H9 (cell line): ENCODE data around the gene AKNA. TPM values are rescaled to one million over a fixed set of nuclear protein-coding genes. Genes with fewer than 3 reads are reported as not detected.

Experiments
- DNase-seq: peaks from one replicate; pipeline ENCODE4 v3.0.0-alpha.2; 2017
- H2AFZ ChIP-seq: one replicate; pipeline ENCODE4 v1.6.1; 2013; ENCODE audit warnings: mild to moderate bottlenecking, low read length, control low read depth, moderate library complexity
- H2AK5ac ChIP-seq: 2 replicates; pipeline ENCODE4 v1.6.1; 2013; ENCODE audit warnings: low read length, control low read depth, mixed read lengths; ENCODE audit not compliant: insufficient read length
- H2BK120ac ChIP-seq: one replicate; pipeline ENCODE4 v1.6.1; 2013; ENCODE audit warnings: low read depth, mild to moderate bottlenecking, low read length, control low read depth, inconsistent platforms; ENCODE audit not compliant: poor library complexity, severe bottlenecking
- H2BK12ac ChIP-seq: 2 replicates; pipeline ENCODE4 v1.6.1; 2013; ENCODE audit warnings: low read length, control low read depth, mixed read lengths, low read depth; ENCODE audit not compliant: insufficient read length
- H2BK15ac ChIP-seq: 2 replicates; pipeline ENCODE4 v1.6.1; 2013; ENCODE audit warnings: low read depth, low read length, control low read depth
- H2BK20ac ChIP-seq: one replicate; pipeline ENCODE4 v1.6.1; 2013; ENCODE audit warnings: low read depth, mild to moderate bottlenecking, low read length, control low read depth, inconsistent platforms; ENCODE audit not compliant: poor library complexity, severe bottlenecking
- H2BK5ac ChIP-seq: 2 replicates; pipeline ENCODE4 v1.6.1; 2013; ENCODE audit warnings: low read length, control low read depth, mixed read lengths; ENCODE audit not compliant: insufficient read length
- H3K14ac ChIP-seq: 2 replicates; pipeline ENCODE4 v1.6.1; 2013; ENCODE audit warnings: low read length, control low read depth; ENCODE audit not compliant: insufficient read depth
- H3K18ac ChIP-seq: 2 replicates; pipeline ENCODE4 v1.6.1; 2013; ENCODE audit warnings: low read depth, mild to moderate bottlenecking, mixed read lengths, low read length, control low read depth; ENCODE audit not compliant: insufficient read length
- H3K23ac ChIP-seq: 2 replicates; pipeline ENCODE4 v1.6.1; 2013; ENCODE audit warnings: low read length, control low read depth, mixed read lengths, low read depth; ENCODE audit not compliant: insufficient read length
- H3K23me2 ChIP-seq: 2 replicates; pipeline ENCODE4 v1.6.1; 2013; ENCODE audit warnings: low read depth, mild to moderate bottlenecking, mixed read lengths, low read length, control low read depth; ENCODE audit not compliant: insufficient read length, poor library complexity, severe bottlenecking
- H3K27ac ChIP-seq: 2 replicates; pipeline ENCODE4 v1.5.1; 2013; ENCODE audit warnings: low read length, control low read depth, mixed read lengths, low read depth; ENCODE audit not compliant: insufficient read length
- H3K27me3 ChIP-seq: 2 replicates; pipeline ENCODE4 v1.6.1; 2013; ENCODE audit warnings: low read length, control low read depth, inconsistent platforms; ENCODE audit not compliant: insufficient read depth
- H3K4ac ChIP-seq: 2 replicates; pipeline ENCODE4 v1.6.1; 2013; ENCODE audit warnings: low read depth, mild to moderate bottlenecking, control low read depth, inconsistent platforms, low read length, moderate library complexity
- H3K4me1 ChIP-seq: 2 replicates; pipeline ENCODE4 v1.6.1; 2013; ENCODE audit warnings: low read length, control low read depth, inconsistent platforms; ENCODE audit not compliant: insufficient read depth
- H3K4me2 ChIP-seq: 2 replicates; pipeline ENCODE4 v1.6.1; 2013; ENCODE audit warnings: low read length, control low read depth, mixed read lengths; ENCODE audit not compliant: insufficient read length, insufficient read depth
- H3K56ac ChIP-seq: 2 replicates; pipeline ENCODE4 v1.6.1; 2013; ENCODE audit warnings: low read depth, mild to moderate bottlenecking, mixed read lengths, low read length, control low read depth; ENCODE audit not compliant: insufficient read length
- H3K79me1 ChIP-seq: 2 replicates; pipeline ENCODE4 v1.6.1; 2013; ENCODE audit warnings: low read depth, mild to moderate bottlenecking, moderate library complexity, low read length, control low read depth, inconsistent platforms; ENCODE audit not compliant: insufficient read depth, poor library complexity, severe bottlenecking
- H3K79me2 ChIP-seq: 2 replicates; pipeline ENCODE4 v1.6.1; 2013; ENCODE audit warnings: low read length, control low read depth, inconsistent platforms; ENCODE audit not compliant: insufficient read depth
- H3K9ac ChIP-seq: 2 replicates; pipeline ENCODE4 v1.6.1; 2013; ENCODE audit warnings: low read length, control low read depth, mixed read lengths; ENCODE audit not compliant: insufficient read length; ENCODE audit errors: extremely low read depth
- H3K9me3 ChIP-seq: one replicate; pipeline ENCODE4 v1.6.1; 2013; ENCODE audit warnings: low read depth, low read length, inconsistent platforms; ENCODE audit not compliant: control insufficient read depth
- H3T11ph ChIP-seq: one replicate; pipeline ENCODE4 v1.6.1; 2013; ENCODE audit warnings: mild to moderate bottlenecking, low read length, control low read depth, inconsistent platforms
- H4K20me1 ChIP-seq: one replicate; pipeline ENCODE4 v1.6.1; 2013; ENCODE audit not compliant: control insufficient read depth, insufficient read length, insufficient read depth
- H4K5ac ChIP-seq: 2 replicates; pipeline ENCODE4 v1.6.1; 2013; ENCODE audit warnings: low read depth, mild to moderate bottlenecking, mixed read lengths, low read length, control low read depth; ENCODE audit not compliant: insufficient read length
- H4K8ac ChIP-seq: replicated peaks from 2 replicates; pipeline ENCODE4 v1.6.1; 2013; ENCODE audit warnings: low read length, control low read depth, mixed read lengths, low read depth; ENCODE audit not compliant: insufficient read length
- H4K91ac ChIP-seq: 2 replicates; pipeline ENCODE4 v1.6.1; 2013; ENCODE audit warnings: low read depth, mild to moderate bottlenecking, moderate library complexity, mixed read lengths, low read length, control low read depth; ENCODE audit not compliant: insufficient read length
- H3K27ac Mint-ChIP-seq, 3 experiments: 2 replicates in 2 of 3; 3 replicates in 1 of 3; pipeline ENCODE4 v1.8.0; 2020 to 2021; ENCODE audit warnings: mixed read lengths in 3 of 3, mild to moderate bottlenecking in 1 of 3, moderate library complexity in 1 of 3
- H3K27me3 Mint-ChIP-seq: 2 replicates; pipeline ENCODE4 v1.8.0; 2021; ENCODE audit warnings: low read depth, mild to moderate bottlenecking, moderate library complexity, mixed read lengths
- H3K36me3 Mint-ChIP-seq, 3 experiments: 2 replicates in 2 of 3; 3 replicates in 1 of 3; pipeline ENCODE4 v1.8.0; 2020 to 2021; ENCODE audit warnings: low read depth in 3 of 3, mixed read lengths in 3 of 3; ENCODE audit not compliant: insufficient read depth in 1 of 3
- H3K4me1 Mint-ChIP-seq, 2 experiments: 2 replicates each; pipeline ENCODE4 v1.8.0; 2020; ENCODE audit warnings: mixed read lengths in 2 of 2
- H3K4me3 Mint-ChIP-seq, 2 experiments: 2 replicates in 1 of 2; 3 replicates in 1 of 2; pipeline ENCODE4 v1.8.0; 2020 to 2021; ENCODE audit warnings: mild to moderate bottlenecking in 2 of 2, mixed read lengths in 2 of 2, moderate library complexity in 1 of 2
- H3K9me3 Mint-ChIP-seq, 2 experiments: 2 replicates in 1 of 2; 3 replicates in 1 of 2; pipeline ENCODE4 v1.8.0; 2020; ENCODE audit warnings: mild to moderate bottlenecking in 2 of 2, mixed read lengths in 2 of 2, moderate library complexity in 1 of 2
- WGBS: extraction: QIAGEN DNeasy Blood & Tissue Kit; methylation state at CpG from one replicate; pipeline ENCODE4 v1.1.7; 2013; ENCODE audit warnings: missing lambda C conversion rate, low lambda C conversion rate, mixed read lengths; ENCODE audit not compliant: insufficient read length; ENCODE audit errors: extremely low coverage; 5-methylcytosine and 5-hydroxymethylcytosine counted together
- total RNA-seq: library from RNA; stranded (reverse); gene quantifications from 2 replicates; pipeline ENCODE4 v1.2.1, GENCODE V29; 2021
- TF ChIP-seq, protein P1 (sequence below): fragments of 200-600 bp; sonication (generic); conservative IDR thresholded peaks from 3 replicates; pipeline ENCODE4 v1.8.0; 2021; ENCODE audit warnings: antibody characterized with exemption, mild to moderate bottlenecking

Gene AKNA
- total RNA-seq, 1 experiment from 2014 or later: 19.7 TPM

DNA sequence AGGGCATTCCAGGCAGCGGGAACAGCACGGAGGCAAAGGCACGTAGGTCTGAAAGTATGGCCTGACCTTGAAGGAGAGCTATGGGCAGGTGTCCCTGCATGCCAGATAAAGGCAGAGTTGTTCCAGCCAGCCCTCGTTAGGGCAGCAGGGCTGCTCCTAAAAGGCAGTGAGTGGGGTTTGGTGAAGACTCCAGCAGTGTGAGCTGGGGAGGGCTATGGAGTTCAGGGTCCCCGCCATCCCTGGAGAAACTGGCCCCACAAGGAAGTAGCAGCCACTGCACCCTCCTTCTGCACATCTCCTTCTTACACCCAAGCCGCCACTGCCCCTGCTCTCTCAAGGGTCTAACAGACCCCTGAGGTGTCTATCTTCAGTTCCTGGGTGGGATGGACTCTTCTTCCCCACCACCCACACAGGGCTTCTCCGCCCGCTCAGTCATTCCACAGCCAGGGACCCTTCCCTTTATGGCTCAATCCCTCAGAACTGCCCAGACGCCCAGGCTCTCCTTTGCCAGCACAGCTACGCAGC is 1.4 kb downstream of the AKNA start:
- peak overlapping the region; percentile 62 to 80 for H3K4me3 Mint-ChIP-seq
- peaks cover 0 to 8% (median 1%) of the 10 kb centered on the region in 3 experiments; a peak in 2 of 7 replicates for H3K36me3 Mint-ChIP-seq
- Histone ChIP-seq H3K4me2 (no peak overlapping the region), H4K91ac (no peak overlapping the region), H3K23me2 (no peaks in the 10 kb centered on the region), H2BK5ac (no peak overlapping the region), H3K18ac (no peak overlapping the region), H2BK120ac (no peak overlapping the region), H2AFZ (no peak overlapping the region), H4K5ac (no peak overlapping the region), H2BK12ac (no peak overlapping the region), H3K23ac (no peak overlapping the region), H3K27ac (no peak overlapping the region), H4K8ac (no peak overlapping the region), H3K4me1 (peaks cover 4% of the 10 kb centered on the region; the same call in 1 of the 2 replicates), H3K14ac (no peak overlapping the region), H4K20me1 (no peaks in the 10 kb centered on the region), H3K27me3 (no peaks in the 10 kb centered on the region), H2BK20ac (no peak overlapping the region), H3K56ac (no peak overlapping the region), H2BK15ac (no peak overlapping the region), H3K79me1 (no peaks in the 10 kb centered on the region), H3T11ph (no peak overlapping the region), H3K4ac (no peak overlapping the region), H2AK5ac (no peak overlapping the region), H3K9me3 (no peaks in the 10 kb centered on the region), H3K79me2 (no peaks in the 10 kb centered on the region; the same call in 1 of the 2 replicates), H3K9ac (no peak overlapping the region)
- no CpG with 5 or more reads among the region's 10 CpGs for WGBS
- TF ChIP-seq, protein P1, sequence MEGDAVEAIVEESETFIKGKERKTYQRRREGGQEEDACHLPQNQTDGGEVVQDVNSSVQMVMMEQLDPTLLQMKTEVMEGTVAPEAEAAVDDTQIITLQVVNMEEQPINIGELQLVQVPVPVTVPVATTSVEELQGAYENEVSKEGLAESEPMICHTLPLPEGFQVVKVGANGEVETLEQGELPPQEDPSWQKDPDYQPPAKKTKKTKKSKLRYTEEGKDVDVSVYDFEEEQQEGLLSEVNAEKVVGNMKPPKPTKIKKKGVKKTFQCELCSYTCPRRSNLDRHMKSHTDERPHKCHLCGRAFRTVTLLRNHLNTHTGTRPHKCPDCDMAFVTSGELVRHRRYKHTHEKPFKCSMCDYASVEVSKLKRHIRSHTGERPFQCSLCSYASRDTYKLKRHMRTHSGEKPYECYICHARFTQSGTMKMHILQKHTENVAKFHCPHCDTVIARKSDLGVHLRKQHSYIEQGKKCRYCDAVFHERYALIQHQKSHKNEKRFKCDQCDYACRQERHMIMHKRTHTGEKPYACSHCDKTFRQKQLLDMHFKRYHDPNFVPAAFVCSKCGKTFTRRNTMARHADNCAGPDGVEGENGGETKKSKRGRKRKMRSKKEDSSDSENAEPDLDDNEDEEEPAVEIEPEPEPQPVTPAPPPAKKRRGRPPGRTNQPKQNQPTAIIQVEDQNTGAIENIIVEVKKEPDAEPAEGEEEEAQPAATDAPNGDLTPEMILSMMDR: no peak
- no peaks in the 10 kb centered on the region for H3K27me3 Mint-ChIP-seq
- no peak for DNase-seq
- H3K27ac Mint-ChIP-seq: peak overlapping the region in 2 of 3 experiments; percentile 10 to 51; a peak in 3 of 7 replicates
- no peaks in the 10 kb centered on the region for H3K9me3 Mint-ChIP-seq
- peaks cover 76 to 85% of the 10 kb centered on the region in 2 experiments for H3K4me1 Mint-ChIP-seq
